Fibroblast of the aortic adventitia (primary cell): ENCODE data around the gene SMPD3. TPM values are rescaled to one million over a fixed set of nuclear protein-coding genes. Genes with fewer than 3 reads are reported as not detected.

Experiments used
- DNase-seq: peaks from one replicate; pipeline ENCODE4 v3.0.0-alpha.2; 2010; ENCODE audit warnings: low read depth
- H3K4me3 ChIP-seq: 2 replicates; pipeline ENCODE4 v1.5.1; 2011; ENCODE audit warnings: low read depth, mild to moderate bottlenecking, control low read depth, low read length, moderate library complexity
- total RNA-seq: library from RNA; depleted of rRNA; stranded (reverse); fragments of >200 nt; gene quantifications from 2 replicates; pipeline ENCODE4 v1.2.3, GENCODE V29; 2012; ENCODE audit warnings: low replicate concordance
- TF ChIP-seq, protein P1 (sequence below): IDR thresholded peaks from 2 replicates; pipeline ENCODE4 v1.5.1; 2011; ENCODE audit warnings: mild to moderate bottlenecking, low read length, control low read depth, inconsistent platforms; ENCODE audit not compliant: insufficient read depth

The SMPD3 gene
- total RNA-seq, 1 donor: not detected

DNA sequence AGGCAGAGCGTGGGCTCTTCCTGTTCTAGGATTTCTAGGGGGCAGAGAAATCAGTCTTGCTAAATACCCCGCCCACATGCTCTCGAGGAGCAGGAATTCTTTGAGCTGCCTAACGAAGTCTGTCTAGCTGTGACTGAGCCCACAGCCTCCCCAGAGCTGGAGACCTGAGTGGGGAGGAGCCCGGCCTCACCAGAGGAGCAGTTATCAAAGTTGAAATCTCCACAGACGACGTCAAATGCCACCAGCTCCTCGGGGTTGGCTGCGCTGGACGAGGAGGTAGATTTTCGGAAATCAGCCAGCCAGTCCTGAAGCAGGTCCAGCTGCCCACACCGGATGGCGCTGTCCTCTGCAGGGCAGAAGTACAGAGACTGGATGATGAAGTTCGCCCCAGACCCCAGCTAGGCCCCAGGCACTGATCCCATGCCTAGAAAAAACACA is 83.7 kb downstream of the SMPD3 start:
- DNase-seq: peak; percentile 13
- TF ChIP-seq, protein P1, sequence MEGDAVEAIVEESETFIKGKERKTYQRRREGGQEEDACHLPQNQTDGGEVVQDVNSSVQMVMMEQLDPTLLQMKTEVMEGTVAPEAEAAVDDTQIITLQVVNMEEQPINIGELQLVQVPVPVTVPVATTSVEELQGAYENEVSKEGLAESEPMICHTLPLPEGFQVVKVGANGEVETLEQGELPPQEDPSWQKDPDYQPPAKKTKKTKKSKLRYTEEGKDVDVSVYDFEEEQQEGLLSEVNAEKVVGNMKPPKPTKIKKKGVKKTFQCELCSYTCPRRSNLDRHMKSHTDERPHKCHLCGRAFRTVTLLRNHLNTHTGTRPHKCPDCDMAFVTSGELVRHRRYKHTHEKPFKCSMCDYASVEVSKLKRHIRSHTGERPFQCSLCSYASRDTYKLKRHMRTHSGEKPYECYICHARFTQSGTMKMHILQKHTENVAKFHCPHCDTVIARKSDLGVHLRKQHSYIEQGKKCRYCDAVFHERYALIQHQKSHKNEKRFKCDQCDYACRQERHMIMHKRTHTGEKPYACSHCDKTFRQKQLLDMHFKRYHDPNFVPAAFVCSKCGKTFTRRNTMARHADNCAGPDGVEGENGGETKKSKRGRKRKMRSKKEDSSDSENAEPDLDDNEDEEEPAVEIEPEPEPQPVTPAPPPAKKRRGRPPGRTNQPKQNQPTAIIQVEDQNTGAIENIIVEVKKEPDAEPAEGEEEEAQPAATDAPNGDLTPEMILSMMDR: no peak

DNA sequence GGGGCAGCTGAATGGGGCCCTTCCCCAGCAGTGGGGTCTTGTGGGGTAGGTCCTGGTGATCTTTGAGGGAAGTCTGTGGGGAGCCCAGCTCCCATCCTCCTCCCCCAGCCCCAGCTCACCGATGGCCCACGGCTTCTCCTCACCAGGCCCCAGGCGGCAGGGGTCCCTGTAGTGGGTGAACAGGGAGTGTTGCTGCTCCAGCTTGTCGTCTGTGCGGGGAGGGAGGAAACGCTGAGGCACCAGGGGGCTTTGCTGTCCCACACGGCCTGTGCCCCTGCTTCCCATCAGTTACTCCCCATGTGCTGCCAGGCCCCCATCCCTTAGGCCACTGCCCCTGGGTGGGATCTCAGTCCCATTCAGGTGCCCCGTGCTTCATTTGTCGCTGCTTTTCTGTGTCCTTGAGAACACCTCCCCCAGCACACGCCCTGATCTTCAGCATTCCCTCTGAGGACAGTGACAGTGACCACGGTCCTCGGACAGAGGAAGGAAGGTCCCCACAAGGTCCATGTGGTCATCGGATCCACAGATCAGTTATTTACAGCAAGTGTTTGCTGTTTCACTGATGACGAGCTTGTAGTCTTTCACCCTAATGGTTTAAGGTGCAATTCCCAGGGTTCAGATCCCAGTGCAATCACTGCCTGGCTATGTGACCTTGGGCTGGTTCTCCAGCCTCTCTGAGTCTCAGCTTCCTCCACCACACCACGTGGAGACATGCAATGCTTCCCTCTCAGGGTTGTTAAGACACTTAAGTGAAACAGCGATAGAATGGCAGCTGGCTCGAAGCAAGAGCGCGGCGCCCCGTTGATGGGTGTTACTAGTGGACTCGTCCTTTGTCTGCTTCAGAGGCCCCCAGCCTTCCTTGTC is 84.4 kb downstream of the SMPD3 start:
- DNase-seq: peak; percentile 7
- H3K4me3 ChIP-seq: no peak overlapping the region
- TF ChIP-seq, protein P1: no peak

More for the DNA sequence above, 83.7 kb downstream of the SMPD3 start:
- H3K4me3 ChIP-seq: no peak overlapping the region

DNA sequence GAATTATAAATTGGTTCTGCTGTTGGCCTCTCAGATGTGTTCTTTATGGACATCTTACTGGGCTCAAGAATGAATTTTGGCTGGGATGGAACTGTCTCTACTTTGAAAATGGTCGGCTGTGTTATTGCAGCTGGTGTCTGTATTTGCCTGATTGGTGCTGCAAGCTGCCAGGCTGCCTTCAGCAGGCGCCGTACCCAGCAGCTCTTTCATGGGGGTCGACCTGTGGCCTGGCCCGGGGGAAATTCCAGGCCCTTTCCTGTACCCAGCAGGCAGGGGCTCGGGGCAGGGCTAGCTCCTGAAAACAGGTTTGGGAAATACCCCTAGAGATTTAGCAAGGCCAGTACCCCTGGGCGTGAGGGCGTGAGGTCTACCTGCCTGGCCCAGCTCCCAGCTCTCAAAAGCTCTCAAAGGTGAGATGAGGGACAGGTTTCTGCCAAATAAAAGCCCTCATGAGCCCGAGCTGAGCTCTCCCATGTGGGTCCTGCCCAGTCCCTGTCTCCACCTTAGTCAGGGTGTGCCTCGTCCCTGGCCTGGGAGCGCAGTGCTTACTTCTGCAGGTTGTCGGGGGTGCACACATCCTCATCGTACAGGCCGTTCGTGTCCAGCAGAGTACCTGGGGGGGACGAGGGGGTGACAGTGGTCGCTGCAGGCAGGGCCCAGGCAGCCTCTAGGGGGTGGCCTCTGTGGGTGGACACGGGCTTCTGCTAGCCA is 85.2 kb downstream of the SMPD3 start:
- no peak for DNase-seq
- TF ChIP-seq, protein P1: no peak
- H3K4me3 ChIP-seq: no peak overlapping the region

DNA sequence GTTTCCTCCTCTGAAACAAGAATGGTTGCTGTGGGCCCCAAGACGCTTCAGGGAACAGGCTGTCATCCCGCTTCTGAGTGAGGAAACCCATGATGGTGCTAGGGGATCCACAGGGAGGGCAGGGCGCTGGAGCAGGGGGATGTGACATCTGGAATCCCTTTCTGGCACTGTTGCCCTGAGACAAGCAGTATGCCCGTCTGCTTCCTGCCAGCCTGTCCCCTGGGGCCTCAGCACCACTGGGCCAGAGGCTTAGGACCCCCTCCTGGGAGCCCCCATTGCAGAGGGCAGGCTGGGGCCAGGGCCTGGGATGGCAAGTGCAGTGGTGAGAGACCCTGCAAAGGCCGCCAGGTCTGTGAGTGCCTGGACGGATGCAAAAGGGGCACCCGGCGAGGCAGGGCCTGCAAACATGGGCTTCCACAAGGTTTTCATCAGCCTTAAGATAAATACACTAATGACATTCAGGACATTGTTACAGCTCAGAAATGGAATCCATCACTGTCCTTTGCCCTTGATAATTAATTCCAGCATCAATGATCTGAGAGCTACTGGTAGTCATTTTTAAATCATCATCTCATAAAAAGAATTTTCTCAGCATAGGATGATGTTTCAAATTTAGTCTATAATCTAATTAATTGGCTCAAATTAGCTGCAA is 85.9 kb downstream of the SMPD3 start:
- no peak for DNase-seq
- TF ChIP-seq, protein P1: no peak
- no peak overlapping the region for H3K4me3 ChIP-seq

DNA sequence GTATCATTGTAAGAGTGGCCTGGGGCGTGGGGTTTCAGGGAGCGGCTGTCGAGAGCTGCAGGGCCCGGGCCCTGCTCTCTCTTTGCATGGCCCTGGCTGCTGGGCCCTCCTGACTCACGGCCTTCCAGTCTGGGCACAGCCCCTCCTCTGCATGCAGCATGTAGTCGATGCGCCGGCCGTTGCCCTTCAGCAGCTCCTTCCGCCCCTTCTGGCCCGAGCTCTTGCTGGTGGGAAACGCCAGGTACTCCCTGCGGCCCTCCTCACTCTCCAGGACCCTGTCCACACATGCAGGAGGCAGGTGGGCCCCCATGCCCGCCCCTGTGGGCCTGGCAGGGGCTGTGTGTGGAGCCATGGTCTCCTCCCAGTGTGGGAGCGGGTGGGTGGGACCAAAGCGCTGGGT is 86.8 kb downstream of the SMPD3 start:
- no peak overlapping the region for H3K4me3 ChIP-seq
- TF ChIP-seq, protein P1: no peak
- DNase-seq: peak; percentile 16

DNA sequence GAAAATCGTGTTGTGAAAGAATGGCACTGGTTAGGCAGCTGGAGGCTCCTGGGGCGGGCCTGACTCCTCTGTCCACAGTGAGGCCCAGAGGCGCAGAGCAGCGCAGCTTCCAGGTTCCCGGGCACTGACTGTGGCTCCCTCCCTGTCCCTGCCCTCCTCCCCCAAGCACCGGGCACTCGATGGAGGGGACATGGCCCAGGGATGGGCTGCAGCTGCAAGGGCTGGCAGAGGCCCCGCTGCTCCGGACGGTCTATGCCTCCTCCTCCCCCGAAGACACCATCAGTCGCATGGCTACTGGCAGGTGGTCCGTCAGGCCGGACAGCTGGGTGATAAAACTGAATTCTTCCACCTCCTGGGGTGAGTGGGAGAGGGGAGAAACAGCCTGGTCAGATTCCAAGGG is 87.4 kb downstream of the SMPD3 start:
- no peak overlapping the region for H3K4me3 ChIP-seq
- TF ChIP-seq, protein P1: no peak
- no peak for DNase-seq
